Sigmoid colon (tissue), 4 donors: ENCODE results near the gene TDRKH.

Experiments
- CTCF ChIP-seq, 4 experiments: fragments of 450-650 bp in 3 of 4; fragments of 200-600 bp in 1 of 4; IDR thresholded peaks; one replicate each; pipeline ENCODE4 v1.5.1; 2016 to 2019; ENCODE audit warnings: antibody characterized with exemption in 4 of 4, mild to moderate bottlenecking in 3 of 4, moderate library complexity in 2 of 4
- EP300 ChIP-seq, 4 donors: sonication (generic); formaldehyde crosslinking; IDR thresholded peaks; one replicate each; pipeline ENCODE4 v1.6.1; 2017; ENCODE audit warnings: antibody characterized with exemption in 4 of 4
- POLR2A ChIP-seq, 2 donors: fragments of 450-650 bp; IDR thresholded peaks; one replicate each; pipeline ENCODE4 v1.6.1; 2016; ENCODE audit warnings: antibody characterized with exemption in 2 of 2, mild to moderate bottlenecking in 2 of 2, moderate library complexity in 2 of 2
- POLR2AphosphoS5 ChIP-seq, 4 donors: sonication (generic); formaldehyde crosslinking; IDR thresholded peaks; one replicate each; pipeline ENCODE4 v1.6.1; 2017; ENCODE audit warnings: antibody characterized with exemption in 4 of 4

- TF ChIP-seq POLR2AphosphoS5 (IDR thresholded peaks at IDR 0.05): no peak
- no peak for TF ChIP-seq CTCF (IDR thresholded peaks at IDR 0.05)
- TF ChIP-seq POLR2A (IDR thresholded peaks at IDR 0.05): no peak
- no peak for TF ChIP-seq EP300 (IDR thresholded peaks at IDR 0.05)
Observed at GRCh38 chr1:151820940-151821339, 30.6 kb upstream of the TDRKH start.
